Activated T-cell treated with anti-CD3 and anti-CD28 coated beads for 48 hours (primary cell): Measurements from ENCODE around the gene CA9.

ENCODE experiments used
- DNase-seq: peaks from one replicate; pipeline ENCODE4 v3.0.0-alpha.2; 2020; ENCODE audit warnings: low read depth

Gene CA9

GRCh38 chr9:35651956-35652828, 21.5 kb upstream of the CA9 start:
- DNase-seq = no peak

DNA sequence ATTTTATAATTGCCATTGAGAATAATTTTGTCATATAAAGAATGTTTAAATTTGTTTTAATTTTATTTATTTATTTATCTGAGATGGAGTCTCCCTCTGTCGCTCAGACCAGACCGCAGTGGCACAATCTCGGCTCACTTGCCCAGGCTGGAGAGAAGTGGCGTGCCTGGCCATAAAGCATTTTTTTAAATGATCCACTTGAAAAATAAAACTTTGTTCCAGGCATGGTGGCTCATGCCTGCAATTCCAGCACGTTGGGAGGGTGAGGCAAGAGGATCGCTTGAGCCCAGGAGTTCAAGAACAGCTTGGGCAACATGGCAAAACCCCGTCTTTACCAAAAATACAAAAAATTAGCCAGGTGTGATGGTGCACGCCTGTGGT, 20.9 kb upstream of the CA9 start:
- no peak for DNase-seq

DNA sequence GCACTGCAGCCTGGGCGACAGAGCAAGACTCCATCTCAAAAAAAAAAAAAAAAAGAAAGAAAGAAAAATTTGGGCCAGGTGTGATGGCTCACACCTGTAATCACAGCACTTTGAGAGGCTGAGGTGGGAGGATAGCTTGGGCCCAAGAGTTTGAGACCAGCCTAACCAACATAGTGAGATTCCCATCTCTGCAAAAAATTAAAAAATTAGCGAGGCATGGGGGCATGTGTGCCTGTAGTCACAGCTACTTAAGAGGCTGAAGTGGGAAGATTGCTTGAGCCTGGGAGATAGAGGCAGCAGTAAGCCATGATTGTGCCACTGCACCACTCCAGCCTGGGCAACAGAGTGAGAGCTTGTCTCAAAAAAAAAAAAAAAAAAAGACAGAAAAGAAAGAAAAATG, 20.1 kb upstream of the CA9 start:
- DNase-seq = no peak

DNA sequence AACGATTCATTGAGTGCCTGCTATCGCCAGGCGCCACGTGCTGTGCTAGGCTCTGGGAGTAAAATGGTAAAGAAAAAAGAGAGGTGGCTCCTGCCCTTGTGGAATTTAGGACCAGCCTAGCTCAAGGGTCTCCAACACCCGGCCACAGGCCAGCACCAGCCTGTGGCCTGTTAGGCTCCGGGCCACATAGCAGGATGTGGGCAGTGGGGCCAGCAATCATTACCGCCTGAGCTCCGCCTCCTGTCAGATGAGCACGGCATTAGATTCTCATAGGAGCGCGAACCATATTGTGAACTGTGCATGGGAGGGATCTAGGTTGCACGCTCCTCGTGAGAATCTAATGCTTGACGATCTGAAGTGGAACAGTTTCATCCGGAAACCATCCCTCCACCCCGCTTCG, 17.4 kb upstream of the CA9 start:
- DNase-seq = no peak

DNA sequence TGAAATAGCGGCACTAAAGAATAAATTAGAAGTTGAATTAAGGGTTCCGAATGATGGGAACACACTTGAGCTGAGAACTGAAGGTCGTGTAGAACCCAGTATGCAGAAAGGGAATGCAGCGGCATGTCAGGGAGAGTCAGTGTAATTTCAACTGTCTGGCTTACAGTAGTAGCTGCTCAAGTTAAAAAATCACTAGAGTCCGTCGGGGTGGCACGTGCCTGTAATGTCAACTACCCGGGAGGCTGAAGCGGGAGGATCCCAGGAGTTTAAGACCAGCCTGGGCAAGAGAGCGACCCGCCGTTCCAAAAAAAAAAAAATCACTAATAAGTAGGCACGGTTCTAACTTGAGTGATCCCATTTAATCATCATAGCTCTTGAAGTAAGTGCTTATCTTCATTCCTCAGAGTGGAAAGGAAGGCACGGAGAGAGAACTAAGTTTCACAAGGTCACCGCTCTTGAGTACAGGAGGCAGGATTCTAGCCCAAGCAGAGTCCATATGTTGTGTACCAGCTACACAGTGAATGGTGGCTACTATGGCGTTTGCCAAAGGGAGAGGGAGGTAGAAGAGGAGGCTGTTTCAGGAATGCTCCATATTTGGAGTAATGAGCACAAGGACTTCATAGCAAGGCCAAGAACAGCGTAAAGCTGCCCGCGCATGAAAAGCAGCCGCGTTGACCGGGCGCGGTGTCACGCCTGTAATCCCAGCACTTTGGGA, 16.7 kb upstream of the CA9 start:
- no peak for DNase-seq

DNA sequence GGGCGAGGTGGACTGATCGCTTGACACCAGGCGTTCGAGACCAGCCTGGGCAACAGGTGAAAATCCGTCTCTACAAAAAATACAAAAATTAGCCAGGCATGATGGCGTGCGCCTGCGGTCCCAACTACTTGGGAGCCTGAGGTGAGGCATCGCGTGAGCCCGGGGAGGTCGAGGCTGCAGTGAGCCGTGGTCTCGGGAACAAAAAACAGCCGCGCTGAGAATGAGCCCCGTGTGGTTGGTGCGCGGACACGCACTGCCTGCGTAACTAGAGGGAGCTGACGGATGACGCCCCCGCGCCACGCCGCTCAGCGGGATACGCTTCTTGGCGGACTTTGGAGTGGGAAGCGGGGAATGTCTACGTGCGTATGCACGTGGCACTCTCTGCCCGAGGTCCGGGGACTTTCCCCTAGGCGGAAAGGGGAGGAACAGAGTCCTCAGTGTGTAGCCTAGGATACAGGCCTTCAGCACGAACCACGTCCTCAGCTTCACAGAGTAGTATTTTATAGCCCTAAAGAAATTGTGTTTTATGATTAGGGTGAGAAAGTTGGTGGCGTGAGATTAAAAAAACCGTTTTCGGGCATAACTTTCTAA, 16.1 kb upstream of the CA9 start, which contains the start of gene RMRP:
TSS of gene RMRP (minus strand) at position 474 of the 591 bp plus-strand sequence.
- DNase-seq = peak; percentile 94

DNA sequence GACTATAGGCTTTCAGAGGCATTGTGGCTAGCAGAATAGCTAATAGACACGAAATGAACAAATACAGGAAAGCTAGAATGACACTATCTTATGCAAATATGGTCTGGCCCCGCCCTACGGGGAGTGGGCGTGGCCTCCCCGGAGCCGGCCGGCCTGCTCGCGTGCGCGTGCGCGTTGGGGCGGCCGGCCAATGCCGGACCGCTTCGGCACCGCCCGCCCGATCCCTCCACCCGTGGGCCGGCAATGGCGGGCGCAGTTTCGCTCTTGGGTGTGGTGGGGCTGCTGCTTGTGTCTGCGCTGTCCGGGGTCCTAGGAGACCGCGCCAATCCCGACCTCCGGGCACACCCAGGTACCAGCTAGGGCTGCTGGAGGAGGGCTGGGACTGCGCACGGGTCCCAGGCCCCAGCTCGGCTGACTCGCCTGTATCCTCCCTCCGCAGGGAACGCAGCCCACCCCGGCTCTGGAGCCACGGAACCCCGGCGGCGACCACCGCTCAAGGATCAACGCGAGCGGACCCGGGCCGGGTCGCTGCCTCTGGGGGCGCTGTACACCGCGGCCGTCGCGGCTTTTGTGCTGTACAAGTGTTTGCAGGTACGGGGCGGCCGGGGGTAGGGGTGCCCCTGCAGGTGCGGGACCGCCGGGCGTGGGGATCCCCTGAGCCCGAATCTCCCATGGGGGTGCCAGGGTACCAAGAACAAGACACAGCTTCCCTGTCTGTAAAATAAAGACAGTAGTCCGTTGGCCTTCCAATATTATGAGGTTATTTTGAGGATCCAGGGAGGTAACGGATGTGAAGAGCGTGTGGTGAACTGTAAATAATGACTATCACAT, 15.4 kb upstream of the CA9 start, which contains the start of gene CCDC107:
TSS of gene CCDC107 (plus strand) at position 156 of the 831 bp plus-strand sequence. CDS start at position 244, 88 bp downstream.
- peak; percentile 81 for DNase-seq

GRCh38 chr9:35658968-35659220, 14.8 kb upstream of the CA9 start:
- no peak for DNase-seq

- no peak for DNase-seq
Observed at GRCh38 chr9:35659340-35659739, 14.4 kb upstream of the CA9 start.

DNA sequence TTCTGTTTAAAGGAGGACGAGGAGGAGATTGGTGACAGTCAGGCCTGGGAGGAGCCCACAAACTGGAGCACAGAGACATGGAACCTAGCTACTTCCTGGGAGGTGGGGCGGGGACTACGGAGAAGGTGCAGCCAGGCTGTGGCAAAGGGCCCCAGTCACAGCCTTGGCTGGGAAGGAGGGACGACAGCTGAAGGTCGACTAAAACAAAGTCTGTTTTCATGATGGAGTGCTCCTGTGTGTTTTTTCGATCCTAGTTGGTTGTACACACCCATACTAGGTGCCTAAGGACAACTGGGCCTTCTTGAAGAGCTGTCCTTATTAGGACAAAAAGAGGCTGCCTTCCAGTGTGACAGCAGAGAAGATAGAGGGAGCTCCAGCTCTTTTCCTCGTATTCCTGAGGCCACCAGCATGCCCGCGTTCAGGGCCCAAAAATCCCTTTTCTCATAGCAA, 12.7 kb upstream of the CA9 start:
- no peak for DNase-seq

- no peak for DNase-seq
Observed at GRCh38 chr9:35661756-35662350, 11.9 kb upstream of the CA9 start.

DNA sequence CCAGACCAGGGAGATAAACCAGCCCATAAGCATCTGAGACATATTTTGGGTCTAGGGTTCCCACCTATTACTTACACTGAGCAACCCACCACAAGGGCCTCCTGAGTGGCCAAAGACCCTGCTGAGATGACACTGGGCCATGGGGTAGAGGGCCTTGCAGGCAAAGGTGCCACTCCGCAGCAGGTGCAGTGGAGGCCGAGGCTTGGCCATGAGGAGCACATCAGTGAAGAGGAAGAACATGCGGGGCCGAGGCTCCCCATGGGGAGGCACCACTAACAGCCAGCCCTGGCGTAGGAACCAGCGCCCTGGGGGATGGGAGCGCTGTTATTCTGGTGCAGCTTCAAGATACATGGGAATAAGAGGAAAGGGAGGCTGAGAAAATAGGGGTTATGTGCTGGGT, 11.3 kb upstream of the CA9 start:
- DNase-seq = no peak

- peak; percentile 78 for DNase-seq
Observed at GRCh38 chr9:35664531-35665470, 8.9 kb upstream of the CA9 start, which contains the start of gene ARHGEF39. TSS of gene ARHGEF39 (minus strand) at chr9:35665195. CDS start at chr9:35665169, 26 bp downstream.

- no peak for DNase-seq
Observed at GRCh38 chr9:35665471-35665818, 8.3 kb upstream of the CA9 start.

- DNase-seq = no peak
Observed at GRCh38 chr9:35666045-35666444, 7.7 kb upstream of the CA9 start.

- no peak for DNase-seq
Observed at GRCh38 chr9:35666549-35666948, 7.2 kb upstream of the CA9 start.

- no peak for DNase-seq
Observed at GRCh38 chr9:35667939-35668338, 5.8 kb upstream of the CA9 start.

DNA sequence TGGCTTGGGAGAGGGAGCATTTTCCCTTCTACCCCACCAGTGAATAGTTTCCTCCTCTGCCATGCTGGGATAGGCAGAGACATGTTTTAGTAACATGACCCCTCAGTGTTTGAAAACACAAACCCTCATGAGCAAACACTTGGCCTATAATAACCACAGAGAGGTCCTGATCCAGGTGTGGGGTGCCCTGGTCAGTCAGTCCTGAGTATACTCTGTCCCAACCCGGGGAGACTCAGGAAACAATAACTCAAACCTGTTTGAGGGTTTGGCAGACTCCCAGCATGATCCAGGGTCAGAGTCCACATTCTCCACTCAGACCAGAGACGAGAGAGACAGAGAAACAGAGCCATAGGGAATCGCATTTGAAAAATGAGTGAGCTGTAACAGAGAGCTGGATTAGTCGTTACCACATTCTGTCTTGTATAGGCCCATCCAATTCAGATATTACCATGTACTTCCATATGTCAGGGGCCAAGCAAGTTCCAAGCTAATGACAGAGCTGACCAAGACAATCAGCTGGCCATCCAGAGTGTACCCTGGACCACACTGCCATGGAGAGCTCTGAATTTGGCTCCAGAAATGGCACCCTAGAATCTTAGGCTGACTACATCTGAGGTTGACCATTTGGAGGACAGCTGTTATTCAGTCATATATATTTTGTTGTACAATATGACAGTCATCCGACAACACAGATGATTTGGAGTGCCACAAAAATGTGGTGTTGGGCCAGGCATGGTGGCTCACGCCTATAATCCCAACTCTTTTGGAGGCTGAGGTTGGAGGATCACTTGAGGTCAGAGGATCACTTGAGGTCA, 4.2 kb upstream of the CA9 start:
- no peak for DNase-seq

DNA sequence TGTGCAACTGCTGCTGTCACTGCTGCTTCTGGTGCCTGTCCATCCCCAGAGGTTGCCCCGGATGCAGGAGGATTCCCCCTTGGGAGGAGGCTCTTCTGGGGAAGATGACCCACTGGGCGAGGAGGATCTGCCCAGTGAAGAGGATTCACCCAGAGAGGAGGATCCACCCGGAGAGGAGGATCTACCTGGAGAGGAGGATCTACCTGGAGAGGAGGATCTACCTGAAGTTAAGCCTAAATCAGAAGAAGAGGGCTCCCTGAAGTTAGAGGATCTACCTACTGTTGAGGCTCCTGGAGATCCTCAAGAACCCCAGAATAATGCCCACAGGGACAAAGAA, 265 bp downstream of the CA9 start:
- DNase-seq = no peak

DNA sequence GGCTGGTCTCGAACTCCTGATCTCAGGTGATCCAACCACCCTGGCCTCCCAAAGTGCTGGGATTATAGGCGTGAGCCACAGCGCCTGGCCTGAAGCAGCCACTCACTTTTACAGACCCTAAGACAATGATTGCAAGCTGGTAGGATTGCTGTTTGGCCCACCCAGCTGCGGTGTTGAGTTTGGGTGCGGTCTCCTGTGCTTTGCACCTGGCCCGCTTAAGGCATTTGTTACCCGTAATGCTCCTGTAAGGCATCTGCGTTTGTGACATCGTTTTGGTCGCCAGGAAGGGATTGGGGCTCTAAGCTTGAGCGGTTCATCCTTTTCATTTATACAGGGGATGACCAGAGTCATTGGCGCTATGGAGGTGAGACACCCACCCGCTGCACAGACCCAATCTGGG, 1.5 kb downstream of the CA9 start:
- DNase-seq = no peak
